Inflammatory macrophage treated with lipopolysaccharide for 4 hours (primary cell): ENCODE results near the gene DEK.
A peak's percentile ranks its signal among the peaks of the same experiment; 100 is the strongest.
"Not testable (repeated sequence)": the region's sequence is repeated elsewhere in the genome, so short reads cannot be mapped to it uniquely, and the experiment has no call there.

Source experiments
- DNase-seq: peaks from one replicate; pipeline ENCODE4 v3.0.0-alpha.2; 2020

DEK gene

DNA sequence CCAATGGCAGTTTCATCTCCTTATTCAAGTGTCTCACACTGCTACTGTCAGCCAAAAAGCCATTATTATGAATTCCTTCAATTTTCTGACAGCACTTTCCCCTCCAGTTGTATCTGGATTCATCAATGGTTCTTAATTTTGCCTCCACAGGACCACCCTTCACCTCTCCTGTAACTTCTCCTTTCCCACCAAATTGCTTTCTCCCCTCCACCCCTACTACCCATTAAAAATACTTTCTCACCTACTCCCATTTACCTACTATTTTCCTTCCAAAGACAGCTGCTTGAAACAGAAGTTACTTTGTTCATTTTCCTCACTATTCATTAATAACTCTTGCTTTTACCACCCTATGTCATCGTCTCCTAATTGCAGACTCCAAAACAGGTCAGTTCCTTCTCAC, 29.8 kb downstream of the DEK start:
- DNase-seq, result no peak

- not testable (repeated sequence) for DNase-seq
Measured at GRCh38 chr6:18233770-18234169, 30.6 kb downstream of the DEK start.

GRCh38 chr6:18231856-18232255, 32.5 kb downstream of the DEK start:
- not testable (repeated sequence) for DNase-seq

DNA sequence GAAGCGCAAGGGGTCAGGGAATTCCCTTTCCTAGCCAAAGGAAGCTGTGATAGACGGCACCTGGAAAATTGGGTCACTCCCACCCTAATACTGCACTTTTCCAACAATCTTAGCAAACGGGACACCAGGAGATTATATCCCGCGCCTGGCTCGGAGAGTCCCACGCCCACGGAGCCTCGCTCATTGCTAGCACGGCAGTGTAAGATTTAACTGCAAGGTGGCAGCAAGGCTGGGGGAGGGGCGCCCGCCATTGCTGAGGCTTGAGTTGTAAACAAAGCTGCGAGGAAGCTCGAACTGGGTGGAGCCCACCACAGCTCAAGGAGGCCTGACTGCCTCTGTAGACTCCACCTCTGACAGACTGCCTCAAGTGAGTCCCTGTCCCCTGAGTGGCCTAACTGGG, 35.7 kb downstream of the DEK start:
- DNase-seq, result not testable (repeated sequence)

- DNase-seq, result not testable (repeated sequence)
Measured at GRCh38 chr6:18227166-18227565, 37.2 kb downstream of the DEK start.

DNA sequence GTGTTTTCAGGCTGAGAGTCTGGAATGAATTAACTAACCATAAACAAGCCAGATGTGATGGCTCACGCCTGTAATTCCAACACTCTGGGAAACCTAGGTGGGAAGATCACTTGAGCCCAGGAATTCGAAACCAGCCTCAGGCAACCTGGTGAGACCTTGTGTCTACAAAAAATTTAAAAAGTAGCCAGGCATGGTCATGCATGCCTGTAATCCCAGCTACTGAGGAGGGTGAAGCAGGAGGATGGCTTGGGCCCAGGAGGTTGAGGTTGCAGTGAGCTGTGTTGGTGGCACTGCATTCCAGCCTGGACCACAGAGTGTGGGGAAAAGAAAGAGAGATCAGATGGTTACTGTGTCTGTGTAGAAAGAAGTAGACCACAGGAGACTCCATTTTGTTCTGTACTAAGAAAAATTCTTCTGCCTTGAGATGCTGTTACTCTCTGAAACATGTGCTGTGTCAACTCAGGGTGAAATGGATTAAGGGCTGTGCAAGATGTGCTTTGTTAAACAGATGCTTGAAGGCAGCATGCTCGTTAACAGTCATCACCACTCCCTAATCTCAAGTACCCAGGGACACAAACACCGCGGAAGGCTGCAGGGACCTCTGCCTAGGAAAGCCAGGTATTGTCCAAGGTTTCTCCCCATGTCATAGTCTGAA, 37.8 kb downstream of the DEK start:
- not testable (repeated sequence) for DNase-seq

DNA sequence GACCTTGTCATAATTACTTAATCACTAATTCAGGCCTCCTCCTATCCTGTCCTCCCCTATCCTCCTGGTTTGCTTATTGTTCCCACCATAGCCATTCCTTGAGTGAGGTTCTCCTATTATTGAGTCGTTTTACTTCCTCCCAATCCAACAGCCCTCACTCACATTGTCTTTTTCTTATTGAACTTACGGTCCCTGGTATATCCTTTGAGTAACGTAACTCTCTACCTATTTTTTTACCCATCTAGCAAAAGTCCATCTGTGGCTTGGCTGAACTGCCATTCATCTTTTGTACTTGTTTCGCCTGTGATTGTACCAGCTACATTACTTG, 43.1 kb downstream of the DEK start:
- DNase-seq, result no peak

- no peak for DNase-seq
Measured at GRCh38 chr6:18219591-18219990, 44.7 kb downstream of the DEK start.

DNA sequence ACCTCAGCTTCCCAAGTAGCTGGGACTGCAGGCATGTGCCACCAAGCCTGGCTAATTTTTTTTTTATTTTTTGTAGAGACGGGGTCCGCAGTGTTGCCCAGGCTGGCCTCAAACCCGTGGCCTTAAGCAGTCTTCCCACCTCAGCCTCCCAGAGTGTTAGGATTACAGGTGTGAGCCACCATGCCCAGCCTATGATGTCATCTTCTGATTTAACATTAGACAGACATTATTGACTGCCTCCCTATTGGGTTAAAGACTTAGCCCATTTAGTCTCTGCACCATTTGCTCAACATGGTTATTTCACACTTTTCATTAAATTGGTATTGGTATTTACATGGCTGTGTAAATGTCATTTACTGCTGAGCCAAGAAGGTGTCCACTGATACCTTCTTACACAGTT, 46.1 kb downstream of the DEK start:
- no peak for DNase-seq

GRCh38 chr6:18216411-18216810, 47.9 kb downstream of the DEK start:
- no peak for DNase-seq

DNA sequence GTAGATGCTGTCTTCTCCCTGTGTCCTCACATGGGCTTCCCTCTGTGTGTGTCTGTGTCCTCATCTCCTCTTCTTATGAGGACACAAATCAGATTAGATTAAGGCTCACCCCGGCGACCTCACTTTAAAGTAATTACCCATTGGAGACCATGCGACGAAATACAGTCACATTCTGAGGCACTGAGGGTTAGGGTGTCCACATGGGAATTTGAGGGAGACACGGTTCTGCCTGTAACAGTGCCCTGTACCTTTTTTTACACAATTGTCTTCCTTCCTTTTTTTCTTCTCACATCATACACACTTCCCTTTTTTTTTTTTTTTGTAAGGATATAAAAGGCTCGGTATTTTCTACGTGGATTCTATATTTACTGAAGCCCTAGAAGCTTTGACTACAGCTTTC, 48.9 kb downstream of the DEK start:
- peak; percentile 43 for DNase-seq

DNA sequence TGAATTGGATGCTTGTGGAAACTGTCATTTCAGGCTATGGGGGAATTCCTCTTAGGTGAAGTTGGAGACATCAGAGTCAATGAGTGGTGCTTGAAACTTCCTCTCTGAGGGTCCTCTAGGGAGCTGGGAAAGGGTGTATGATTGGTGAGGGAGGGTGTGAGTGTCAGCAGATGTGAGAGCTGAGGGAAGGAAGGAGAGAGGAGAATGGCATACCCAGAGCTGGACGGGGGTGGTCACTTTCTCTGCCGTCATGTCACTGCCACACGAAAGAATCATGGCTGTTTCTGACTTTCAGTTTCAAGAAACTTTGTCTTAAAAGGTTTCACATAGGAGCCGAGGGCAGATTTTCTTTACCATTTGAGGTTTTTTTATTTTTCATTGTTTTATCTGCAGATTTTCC, 50.3 kb downstream of the DEK start:
- no peak for DNase-seq

DNA sequence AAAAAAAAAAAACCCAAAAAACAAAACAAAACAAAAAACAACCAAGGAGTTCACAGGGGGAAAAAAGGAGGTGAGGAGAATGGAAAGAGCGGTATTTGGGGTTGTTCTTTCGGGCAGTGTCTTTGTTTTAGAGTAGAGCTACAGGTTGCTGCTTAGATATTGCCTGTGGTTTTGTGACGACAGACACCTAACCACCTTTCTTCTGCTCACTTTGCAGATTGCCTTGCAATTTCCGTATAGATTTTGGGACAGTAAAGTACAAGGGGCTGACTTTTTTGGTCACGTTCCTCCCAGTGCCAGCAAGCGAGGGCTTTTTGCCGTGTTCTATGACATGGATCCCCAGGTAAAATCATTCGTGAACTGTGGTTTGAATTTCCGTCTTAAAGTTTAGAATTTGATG, 50.9 kb downstream of the DEK start:
- DNase-seq, result no peak

GRCh38 chr6:18212231-18212630, 52.1 kb downstream of the DEK start:
- DNase-seq, result no peak

- DNase-seq, result no peak
Measured at GRCh38 chr6:18211338-18211737, 53.0 kb downstream of the DEK start.

DNA sequence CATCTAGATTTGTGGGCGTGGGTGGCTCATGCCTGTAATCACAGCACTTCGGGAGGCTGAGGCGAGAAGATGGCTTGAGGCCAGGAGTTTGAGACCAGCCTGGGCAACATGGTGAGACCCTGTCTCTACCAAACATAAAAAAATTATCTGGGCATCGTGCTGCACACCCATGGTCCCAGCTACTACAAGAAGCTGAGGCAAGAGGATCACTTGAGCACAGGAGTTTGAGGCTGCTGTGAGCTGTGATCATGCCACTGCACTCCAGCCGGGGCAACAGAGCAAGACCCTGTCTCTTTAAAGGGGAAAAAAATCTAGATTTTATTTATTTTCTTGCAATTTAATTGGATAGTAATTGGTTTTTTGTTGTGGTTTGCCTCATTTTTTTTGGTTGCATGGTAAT, 53.6 kb downstream of the DEK start:
- no peak for DNase-seq

DNA sequence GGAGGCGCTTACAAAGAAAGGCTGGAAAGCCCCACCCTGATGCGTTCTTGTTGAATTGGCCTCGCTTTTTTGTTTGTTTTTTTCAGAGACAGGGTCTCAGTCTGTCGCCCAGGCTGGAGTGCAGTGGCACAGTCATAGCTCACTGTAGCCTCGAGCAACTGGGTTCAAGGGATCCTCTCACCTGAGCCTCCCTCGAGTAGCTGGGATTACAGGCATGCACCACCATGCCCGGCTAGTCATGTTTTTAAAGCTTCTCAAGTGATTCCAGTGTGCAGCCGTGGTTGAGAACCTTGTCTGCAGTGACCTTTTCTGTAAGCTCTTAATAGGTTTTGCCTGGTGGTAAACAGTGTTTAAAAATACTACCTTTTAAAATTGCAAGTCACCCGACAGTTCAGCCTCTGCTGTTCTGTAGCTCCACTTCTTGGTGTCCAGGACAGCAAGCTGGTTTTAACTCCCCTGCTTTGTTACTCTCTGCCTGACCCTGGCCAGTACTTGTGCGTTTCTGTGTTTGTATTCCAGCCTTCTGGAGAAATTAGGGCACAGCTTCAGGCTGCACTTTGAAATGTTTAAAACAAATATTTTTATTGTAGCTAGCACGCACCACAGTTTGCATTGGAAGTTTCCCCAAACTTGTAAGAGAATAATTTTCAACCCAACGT, 54.7 kb downstream of the DEK start:
- DNase-seq, result no peak

GRCh38 chr6:18208778-18209177, 55.6 kb downstream of the DEK start:
- DNase-seq, result not testable (repeated sequence)

DNA sequence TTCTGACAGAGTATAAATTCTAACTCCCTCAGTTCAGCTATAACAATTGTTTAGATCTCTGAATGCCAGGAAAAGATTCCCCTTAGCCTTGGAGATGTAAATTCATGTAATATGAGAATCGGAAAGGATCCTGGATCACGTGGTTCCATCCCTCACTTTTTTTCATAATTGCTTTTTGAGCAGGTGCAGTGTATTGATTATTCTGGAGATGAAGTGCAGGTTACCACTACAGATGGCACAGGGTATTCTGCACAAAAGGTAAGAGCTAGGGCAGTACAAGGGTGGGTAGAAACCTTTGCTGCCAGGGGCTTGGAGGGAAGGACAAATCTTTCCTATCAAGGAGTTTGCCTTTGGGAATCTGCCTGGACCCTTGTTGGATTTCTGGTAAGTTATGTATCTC, 56.4 kb downstream of the DEK start:
- no peak for DNase-seq

GRCh38 chr6:18207438-18207837, 56.9 kb downstream of the DEK start:
- no peak for DNase-seq

DNA sequence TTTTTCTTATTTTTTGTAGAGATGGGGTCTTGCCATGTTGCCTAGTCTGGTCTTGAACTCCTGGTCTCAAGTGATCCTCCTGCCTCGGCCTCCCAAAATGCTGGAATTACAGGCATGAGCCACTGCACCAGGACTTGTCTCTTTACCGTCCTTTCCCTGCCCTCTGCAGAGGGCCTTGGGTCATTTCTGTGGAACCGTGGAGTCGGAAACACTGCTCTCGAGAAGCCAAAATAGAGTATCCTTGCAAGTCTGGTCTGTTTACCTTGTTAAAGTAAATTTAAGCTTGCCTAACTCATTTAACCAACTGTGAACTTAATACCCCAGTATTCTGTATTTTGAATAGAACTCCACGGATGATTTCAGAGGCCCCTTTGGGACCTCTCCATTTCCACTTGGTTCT, 57.7 kb downstream of the DEK start:
- DNase-seq, result no peak

GRCh38 chr6:18204691-18205090, 59.6 kb downstream of the DEK start:
- no peak for DNase-seq

DNA sequence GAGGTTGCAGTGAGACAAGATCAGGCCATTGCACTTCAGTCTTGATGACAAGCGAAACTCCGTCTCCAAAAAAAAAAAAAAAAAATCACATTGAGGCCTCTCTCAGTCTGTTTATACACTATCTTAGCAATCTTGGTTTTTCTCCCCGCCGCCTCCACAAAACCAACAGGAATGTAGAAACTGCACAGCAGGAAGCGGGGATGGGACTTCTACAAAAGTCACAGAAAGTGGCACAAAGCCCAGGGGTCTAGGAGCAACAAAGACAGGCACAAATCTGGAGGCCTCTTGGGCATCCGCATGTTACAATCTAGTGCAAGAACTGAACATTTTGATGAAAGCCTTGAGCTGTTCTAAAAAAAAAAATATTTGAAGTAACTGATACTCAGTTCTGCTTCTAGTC, 60.5 kb downstream of the DEK start:
- DNase-seq, result no peak

GRCh38 chr6:18192026-18192425, 72.3 kb downstream of the DEK start:
- DNase-seq, result no peak

- DNase-seq, result no peak
Measured at GRCh38 chr6:18189196-18189595, 75.1 kb downstream of the DEK start.
